Bronchial epithelial cell (primary cell): ENCODE results near the gene CD81. TPM values are rescaled to one million over a fixed set of nuclear protein-coding genes. Genes with fewer than 3 reads are reported as not detected.

Experiments used
- DNase-seq: peaks from one replicate; pipeline ENCODE4 v3.0.0-alpha.2; 2010; ENCODE audit warnings: low read depth
- FAIRE-seq: peaks from 2 replicates; lab custom pipeline; 2011; peaks lifted over from hg19 to GRCh38; lab: Jason Lieb, UNC
- H3K27me3 ChIP-seq: 2 replicates; pipeline ENCODE4 v1.5.1; 2011; ENCODE audit warnings: low read length; ENCODE audit not compliant: control insufficient read depth, insufficient read depth
- H3K36me3 ChIP-seq: 2 replicates; pipeline ENCODE4 v1.5.1; 2011; ENCODE audit warnings: low read length; ENCODE audit not compliant: control insufficient read depth, insufficient read depth
- H3K4me3 ChIP-seq: 2 replicates; pipeline ENCODE4 v1.5.1; 2011; ENCODE audit warnings: mild to moderate bottlenecking, low read depth, low read length, control low read depth
- CTCF ChIP-seq: IDR thresholded peaks from 2 replicates; pipeline ENCODE4 v1.5.1; 2011; ENCODE audit warnings: mild to moderate bottlenecking, moderate library complexity, low read length, control low read depth, inconsistent platforms; ENCODE audit not compliant: insufficient read depth, severe bottlenecking
- total RNA-seq: library from RNA; depleted of rRNA; stranded (reverse); fragments of >200 nt; gene quantifications from 2 replicates; pipeline ENCODE4 v1.2.1, GENCODE V29; 2014

The CD81 gene
- total RNA-seq, 1 donor from 2014 or later = 133 TPM

GRCh38 chr11:2381494-2382128 lies 4.5 kb downstream of the CD81 start:
- peaks cover 14% of the 10 kb centered on the region for H3K36me3 ChIP-seq
- DNase-seq (no peak), FAIRE-seq (no peak)
- TF ChIP-seq CTCF = no peak
- H3K27me3 ChIP-seq = no peaks in the 10 kb centered on the region
- H3K4me3 ChIP-seq = no peak overlapping the region

- FAIRE-seq (no peak), DNase-seq (no peak)
- Histone ChIP-seq H3K36me3 (peaks cover 17% of the 10 kb centered on the region), H3K4me3 (no peak overlapping the region), H3K27me3 (no peaks in the 10 kb centered on the region)
- no peak for TF ChIP-seq CTCF
These were observed 5.0 kb downstream of the CD81 start for GRCh38 chr11:2382129-2382517.

GRCh38 chr11:2382936-2383851 lies 6.1 kb downstream of the CD81 start:
- TF ChIP-seq CTCF = no peak
- no peak overlapping the region for H3K4me3 ChIP-seq
- FAIRE-seq = no peak

GRCh38 chr11:2383852-2384804 lies 7.0 kb downstream of the CD81 start:
- DNase-seq (peak; percentile 25), FAIRE-seq (no peak)
- no peaks in the 10 kb centered on the region for H3K27me3 ChIP-seq
- H3K36me3 ChIP-seq = peaks cover 22% of the 10 kb centered on the region
- TF ChIP-seq CTCF = no peak
- H3K4me3 ChIP-seq = no peak overlapping the region

More at GRCh38 chr11:2382936-2383851, 6.1 kb downstream of the CD81 start:
- Histone ChIP-seq H3K27me3 (no peaks in the 10 kb centered on the region), H3K36me3 (peaks cover 18% of the 10 kb centered on the region)
- DNase-seq = no peak
